22Rv1 (cell line): Measurements from ENCODE around the gene IFITM10.

Experiments
- H3K27ac ChIP-seq: fragments of 450-650 bp; 2 replicates; pipeline ENCODE4 v1.5.1; 2017
- ZFX ChIP-seq: fragments of 450-650 bp; IDR thresholded peaks from 2 replicates; pipeline ENCODE4 v1.6.1; 2017; ENCODE audit warnings: antibody characterized with exemption, borderline replicate concordance
- TF ChIP-seq, protein P1 (sequence below): fragments of 450-650 bp; IDR thresholded peaks from 2 replicates; pipeline ENCODE4 v1.5.1; 2017; ENCODE audit warnings: mild to moderate bottlenecking

Gene IFITM10

DNA sequence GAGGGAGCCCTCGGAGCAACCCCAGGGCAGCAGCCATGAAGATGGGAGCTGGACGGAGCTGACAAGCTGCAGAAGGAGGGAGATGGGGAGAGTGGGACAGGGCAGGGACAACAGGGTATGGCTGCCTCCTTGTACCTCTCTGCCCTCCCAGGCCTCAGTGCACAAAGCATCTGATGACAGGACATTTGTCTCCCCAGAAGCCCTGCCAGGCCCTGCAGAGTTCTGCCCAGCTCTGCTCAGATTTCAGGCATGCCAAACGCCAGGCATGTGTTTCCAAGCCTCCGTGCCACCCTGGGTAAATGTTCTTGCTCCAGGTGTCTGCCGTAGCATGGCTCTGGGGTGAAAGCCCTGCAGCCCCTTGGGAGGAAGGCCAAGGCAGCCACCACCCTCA is 1.1 kb upstream of the IFITM10 start:
- no peak overlapping the region for H3K27ac ChIP-seq
- TF ChIP-seq, protein P1, sequence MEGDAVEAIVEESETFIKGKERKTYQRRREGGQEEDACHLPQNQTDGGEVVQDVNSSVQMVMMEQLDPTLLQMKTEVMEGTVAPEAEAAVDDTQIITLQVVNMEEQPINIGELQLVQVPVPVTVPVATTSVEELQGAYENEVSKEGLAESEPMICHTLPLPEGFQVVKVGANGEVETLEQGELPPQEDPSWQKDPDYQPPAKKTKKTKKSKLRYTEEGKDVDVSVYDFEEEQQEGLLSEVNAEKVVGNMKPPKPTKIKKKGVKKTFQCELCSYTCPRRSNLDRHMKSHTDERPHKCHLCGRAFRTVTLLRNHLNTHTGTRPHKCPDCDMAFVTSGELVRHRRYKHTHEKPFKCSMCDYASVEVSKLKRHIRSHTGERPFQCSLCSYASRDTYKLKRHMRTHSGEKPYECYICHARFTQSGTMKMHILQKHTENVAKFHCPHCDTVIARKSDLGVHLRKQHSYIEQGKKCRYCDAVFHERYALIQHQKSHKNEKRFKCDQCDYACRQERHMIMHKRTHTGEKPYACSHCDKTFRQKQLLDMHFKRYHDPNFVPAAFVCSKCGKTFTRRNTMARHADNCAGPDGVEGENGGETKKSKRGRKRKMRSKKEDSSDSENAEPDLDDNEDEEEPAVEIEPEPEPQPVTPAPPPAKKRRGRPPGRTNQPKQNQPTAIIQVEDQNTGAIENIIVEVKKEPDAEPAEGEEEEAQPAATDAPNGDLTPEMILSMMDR = no peak
- TF ChIP-seq ZFX = no peak

DNA sequence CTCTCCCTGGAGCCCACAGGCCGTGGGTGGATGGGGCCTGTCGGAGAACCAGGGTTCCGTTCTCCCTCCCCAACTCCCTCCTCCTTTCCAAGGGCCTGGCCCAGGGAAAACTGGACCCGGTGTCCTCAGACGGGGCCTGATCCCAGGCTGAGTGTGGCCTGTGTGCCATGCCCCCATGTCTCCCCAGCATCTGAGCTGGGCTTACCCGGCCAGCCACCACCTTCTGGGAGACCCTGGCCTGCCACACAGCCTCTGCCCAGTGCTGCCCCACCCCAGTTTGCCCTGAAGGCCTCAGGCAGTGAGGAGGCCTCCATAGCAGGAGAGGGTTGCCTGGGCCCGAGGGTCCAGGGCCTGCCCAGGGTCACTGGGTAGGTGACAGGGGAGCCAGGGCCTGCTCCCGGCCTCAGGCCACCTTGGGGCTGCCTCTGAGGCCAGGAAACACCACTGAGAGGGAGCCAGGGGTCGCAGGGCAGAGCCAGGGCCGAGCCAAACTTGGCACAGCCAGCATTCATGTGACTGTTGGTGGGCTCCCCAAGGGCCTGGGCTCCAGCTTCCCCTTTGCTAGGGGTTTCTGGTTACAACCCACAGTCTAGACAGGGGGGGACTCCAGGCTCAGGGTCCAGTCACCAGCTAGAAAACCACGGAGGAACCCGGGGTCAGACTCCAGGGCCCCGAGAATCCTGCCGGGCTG is 590 bp upstream of the IFITM10 start:
- TF ChIP-seq, protein P1 = no peak
- TF ChIP-seq ZFX = no peak
- H3K27ac ChIP-seq = no peak overlapping the region

GRCh38 chr11:1749395-1750351 is 722 bp downstream of the IFITM10 start:
- no peak overlapping the region for H3K27ac ChIP-seq
- TF ChIP-seq, protein P1 = no peak
- no peak for TF ChIP-seq ZFX

GRCh38 chr11:1748636-1749394 is 1.6 kb downstream of the IFITM10 start:
- H3K27ac ChIP-seq = no peak overlapping the region
- TF ChIP-seq ZFX = no peak
- TF ChIP-seq, protein P1 = no peak

DNA sequence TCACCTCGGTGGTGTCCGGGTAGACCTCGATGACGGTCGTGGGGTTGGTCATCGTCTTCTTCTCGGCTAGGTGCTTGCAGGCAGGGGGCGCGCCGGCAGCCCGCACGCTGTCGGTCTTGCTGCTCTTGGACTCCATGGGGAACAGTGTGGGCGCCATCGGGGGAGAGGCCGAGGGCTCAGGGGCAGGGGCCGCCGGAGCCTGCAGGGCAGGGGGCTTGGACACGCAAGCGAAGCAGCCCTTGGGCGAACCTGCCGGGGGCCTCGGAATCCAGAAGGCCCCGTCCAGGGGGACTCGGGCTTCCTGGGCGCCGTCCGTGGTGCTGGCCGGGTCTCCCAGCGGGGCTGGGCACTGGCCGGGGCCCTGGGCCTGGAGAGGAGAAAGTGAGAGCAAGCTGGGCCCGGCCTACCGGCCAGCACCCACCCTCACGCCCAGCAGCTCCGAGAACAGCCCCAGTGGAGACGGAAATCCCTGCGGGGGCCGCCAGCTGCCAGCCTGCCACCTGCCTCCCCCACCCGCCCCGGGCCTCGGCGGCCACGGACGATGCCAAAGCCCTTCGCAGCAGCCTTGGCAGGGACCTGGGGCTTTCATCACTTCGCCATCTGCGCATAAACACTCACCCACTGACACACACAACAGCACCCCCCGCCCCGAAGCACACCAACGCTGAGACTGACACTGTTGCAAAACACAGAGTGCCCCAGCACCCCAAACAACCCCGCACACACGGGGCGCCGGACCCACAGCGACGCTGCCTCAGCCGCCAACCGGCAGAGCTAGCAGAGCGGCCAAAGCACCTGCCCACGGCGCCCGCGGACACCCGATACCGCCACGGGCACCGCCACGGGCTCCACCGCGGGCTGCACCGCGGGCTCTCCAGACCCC is 2.4 kb downstream of the IFITM10 start:
- no peak overlapping the region for H3K27ac ChIP-seq
- TF ChIP-seq, protein P1 = no peak
- TF ChIP-seq ZFX = no peak

- TF ChIP-seq, protein P1 = no peak
- TF ChIP-seq ZFX = no peak
- H3K27ac ChIP-seq = no peak overlapping the region
Observed at GRCh38 chr11:1746956-1747752, 3.2 kb downstream of the IFITM10 start.
